WTC11 (cell line): ENCODE data around the gene HSD17B8. TPM values are rescaled to one million over a fixed set of nuclear protein-coding genes. Genes with fewer than 3 reads are reported as not detected.

Source experiments
- ATAC-seq: fragments of 200-7000 bp; cut with Tn5 transposase; 2 replicates; pipeline ENCODE4 v1.10.0; 2021; ENCODE audit warnings: mild to moderate bottlenecking, moderate library complexity
- CTCF ChIA-PET: fragments of 300-600 bp; sonication (Branson Sonifier 250); formaldehyde crosslinking; loops from one replicate; lab custom pipeline; 2021; ENCODE audit warnings: antibody characterized with exemption; lab: Charles Lee
- POLR2A ChIA-PET: fragments of 350-600 bp; sonication (Branson Sonifier 250); formaldehyde crosslinking; loops from one replicate; lab custom pipeline; 2021; ENCODE audit warnings: antibody characterized with exemption; lab: Charles Lee
- DNase-seq: peaks from one replicate; pipeline ENCODE4 v3.0.0; 2021; ENCODE audit warnings: low spot score
- H3K27ac Mint-ChIP-seq: 2 replicates; pipeline ENCODE4 v1.8.0; 2021; ENCODE audit warnings: mixed read lengths
- H3K27me3 Mint-ChIP-seq: 2 replicates; pipeline ENCODE4 v1.8.0; 2021; ENCODE audit warnings: low read depth, mild to moderate bottlenecking, moderate library complexity, mixed read lengths
- H3K36me3 Mint-ChIP-seq: 2 replicates; pipeline ENCODE4 v1.8.0; 2021; ENCODE audit warnings: mixed read lengths
- H3K4me1 Mint-ChIP-seq: 2 replicates; pipeline ENCODE4 v1.8.0; 2022; ENCODE audit warnings: mixed read lengths
- H3K4me3 Mint-ChIP-seq: 2 replicates; pipeline ENCODE4 v1.8.0; 2021; ENCODE audit warnings: mild to moderate bottlenecking, moderate library complexity, mixed read lengths
- H3K9me3 Mint-ChIP-seq: 2 replicates; pipeline ENCODE4 v1.8.0; 2021; ENCODE audit warnings: mixed read lengths
- AR ChIP-seq: fragments of 250-450 bp; sonication (Bioruptor Pico); IDR thresholded peaks from 2 replicates; pipeline ENCODE4 v1.9.0; 2021; ENCODE audit warnings: mild to moderate bottlenecking
- ATF1 ChIP-seq: sonication (generic); formaldehyde crosslinking; IDR thresholded peaks from 2 replicates; pipeline ENCODE4 v1.8.1; 2023; ENCODE audit warnings: mild to moderate bottlenecking, moderate library complexity, missing genetic modification reagents
- ATF3 ChIP-seq: sonication (generic); formaldehyde crosslinking; conservative IDR thresholded peaks from 2 replicates; pipeline ENCODE4 v1.8.1; 2022; ENCODE audit warnings: mild to moderate bottlenecking, missing genetic modification reagents
- CREM ChIP-seq: sonication (generic); formaldehyde crosslinking; IDR thresholded peaks from 2 replicates; pipeline ENCODE4 v1.8.1; 2022; ENCODE audit warnings: mild to moderate bottlenecking, missing genetic modification reagents, moderate library complexity
- E2F5 ChIP-seq: sonication (generic); formaldehyde crosslinking; IDR thresholded peaks from 2 replicates; pipeline ENCODE4 v1.8.1; 2022; ENCODE audit warnings: mild to moderate bottlenecking, moderate library complexity, missing genetic modification reagents
- EMX1 ChIP-seq: fragments of 250-450 bp; sonication (Bioruptor Pico); IDR thresholded peaks from 2 replicates; pipeline ENCODE4 v1.8.0; 2021; ENCODE audit warnings: mild to moderate bottlenecking
- ESRRA ChIP-seq: sonication (generic); formaldehyde crosslinking; IDR thresholded peaks from 2 replicates; pipeline ENCODE4 v1.8.1; 2022; ENCODE audit warnings: mild to moderate bottlenecking, missing genetic modification reagents, borderline replicate concordance
- FOXK1 ChIP-seq: sonication (generic); formaldehyde crosslinking; IDR thresholded peaks from 2 replicates; pipeline ENCODE4 v1.8.0; 2022; ENCODE audit warnings: mild to moderate bottlenecking, moderate library complexity, missing genetic modification reagents
- GRHL2 ChIP-seq: fragments of 250-450 bp; sonication (Bioruptor Pico); IDR thresholded peaks from 2 replicates; pipeline ENCODE4 v1.8.0; 2022; ENCODE audit warnings: mild to moderate bottlenecking, moderate library complexity; ENCODE audit not compliant: insufficient replicate concordance, severe bottlenecking
- HMGXB4 ChIP-seq: sonication (generic); formaldehyde crosslinking; IDR thresholded peaks from 2 replicates; pipeline ENCODE4 v1.8.1; 2023; ENCODE audit warnings: mild to moderate bottlenecking, moderate library complexity, missing genetic modification reagents
- IRF2 ChIP-seq: sonication (generic); formaldehyde crosslinking; IDR thresholded peaks from 2 replicates; pipeline ENCODE4 v1.8.0; 2022; ENCODE audit warnings: low read depth, missing genetic modification reagents, borderline replicate concordance
- MAX ChIP-seq: sonication (generic); formaldehyde crosslinking; IDR thresholded peaks from 2 replicates; pipeline ENCODE4 v1.8.0; 2022; ENCODE audit warnings: mild to moderate bottlenecking, missing genetic modification reagents
- NFYB ChIP-seq: sonication (generic); formaldehyde crosslinking; conservative IDR thresholded peaks from 2 replicates; pipeline ENCODE4 v1.8.0; 2022; ENCODE audit warnings: low read depth, missing genetic modification reagents
- NR1H2 ChIP-seq: sonication (generic); formaldehyde crosslinking; IDR thresholded peaks from 2 replicates; pipeline ENCODE4 v1.9.0; 2021; ENCODE audit warnings: mild to moderate bottlenecking, moderate library complexity, missing genetic modification reagents
- RELA ChIP-seq: sonication (generic); formaldehyde crosslinking; IDR thresholded peaks from 2 replicates; pipeline ENCODE4 v1.8.1; 2022; ENCODE audit warnings: missing genetic modification reagents, mild to moderate bottlenecking, borderline replicate concordance
- STAT6 ChIP-seq: sonication (generic); formaldehyde crosslinking; conservative IDR thresholded peaks from 2 replicates; pipeline ENCODE4 v1.8.1; 2023; ENCODE audit warnings: mild to moderate bottlenecking, low read depth, missing genetic modification reagents, moderate library complexity
- TEAD4 ChIP-seq: sonication (generic); formaldehyde crosslinking; IDR thresholded peaks from 2 replicates; pipeline ENCODE4 v1.8.0; 2022; ENCODE audit warnings: mild to moderate bottlenecking, missing genetic modification reagents
- ZMAT4 ChIP-seq: fragments of 250-450 bp; sonication (Bioruptor Pico); IDR thresholded peaks from 2 replicates; pipeline ENCODE4 v1.9.0; 2021; ENCODE audit warnings: mild to moderate bottlenecking
- ZNF423 ChIP-seq: fragments of 250-450 bp; sonication (Bioruptor Pico); IDR thresholded peaks from 2 replicates; pipeline ENCODE4 v2.1.2; 2022; ENCODE audit warnings: mild to moderate bottlenecking, moderate library complexity
- ZNF671 ChIP-seq: fragments of 250-450 bp; sonication (Bioruptor Pico); IDR thresholded peaks from 2 replicates; pipeline ENCODE4 v1.8.0; 2021; ENCODE audit warnings: mild to moderate bottlenecking
- ZSCAN18 ChIP-seq: fragments of 250-450 bp; sonication (Bioruptor Pico); IDR thresholded peaks from 2 replicates; pipeline ENCODE4 v2.1.2; 2022; ENCODE audit warnings: mild to moderate bottlenecking, moderate library complexity
- total RNA-seq: library from RNA; stranded (reverse); gene quantifications from 3 replicates; pipeline ENCODE4 v1.2.3, GENCODE V29; 2021

HSD17B8 gene
- total RNA-seq, 1 experiment from 2014 or later, result 8.1 TPM

- Mint-ChIP-seq H3K36me3 (no peaks in the 10 kb centered on the region), H3K27me3 (peaks cover 25% of the 10 kb centered on the region), H3K4me3 (no peak overlapping the region), H3K27ac (no peak overlapping the region), H3K9me3 (no peaks in the 10 kb centered on the region), H3K4me1 (peaks cover 22% of the 10 kb centered on the region)
- no peak for ATAC-seq
- no peak for DNase-seq
- ChIA-PET CTCF (interaction anchor here (0.7 to 7.1 kb wide), 9 partner anchors 9 to 211 kb away, joined by 3 to 55 read pairs (median 5); partner anchors contain the start of gene COL11A2), POLR2A (interaction anchor here (0.7 kb wide), 1 partner anchor 11 kb away, joined by 3 read pairs; no protein-coding TSS in a partner anchor)
- TF ChIP-seq NR1H2 (CRISPR knock-in tag) (no peak), CREM (CRISPR knock-in tag) (no peak), IRF2 (no peak), ZMAT4 (CRISPR knock-in tag) (no peak), ATF1 (CRISPR knock-in tag) (no peak), EMX1 (no peak), STAT6 (CRISPR knock-in tag) (no peak), GRHL2 (CRISPR knock-in tag) (no peak), NFYB (CRISPR knock-in tag) (no peak), AR (no peak), HMGXB4 (CRISPR knock-in tag) (no peak), ESRRA (CRISPR knock-in tag) (no peak), FOXK1 (CRISPR knock-in tag) (no peak), TEAD4 (CRISPR knock-in tag) (no peak), ZNF423 (CRISPR knock-in tag) (no peak), RELA (no peak), MAX (CRISPR knock-in tag) (no peak)
Observed at GRCh38 chr6:33164176-33164575, 40.3 kb upstream of the HSD17B8 start.

- DNase-seq (peak; percentile 34), ATAC-seq (no peak)
- no peaks in the 10 kb centered on the region for H3K36me3 Mint-ChIP-seq
- H3K4me3 Mint-ChIP-seq, result no peak overlapping the region
- CTCF ChIA-PET, result interaction anchor here (0.7 to 7.1 kb wide), 10 partner anchors 9 to 211 kb away, joined by 3 to 55 read pairs (median 4); partner anchors contain the start of gene COL11A2
- TF ChIP-seq RELA, result no peak
- TF ChIP-seq E2F5, result no peak
- TF ChIP-seq ZSCAN18 (CRISPR knock-in tag), result no peak
- no peak for TF ChIP-seq NR1H2 (CRISPR knock-in tag)
- no peak for TF ChIP-seq MAX (CRISPR knock-in tag)
- TF ChIP-seq ZNF423 (CRISPR knock-in tag), result no peak
- TF ChIP-seq ZNF671 (CRISPR knock-in tag), result no peak
- TF ChIP-seq ATF3 (CRISPR knock-in tag), result no peak
- TF ChIP-seq, all 79 proteins: peak for 0
- Mint-ChIP-seq H3K4me1 (peaks cover 22% of the 10 kb centered on the region), H3K9me3 (no peaks in the 10 kb centered on the region), H3K27me3 (peaks cover 25% of the 10 kb centered on the region), H3K27ac (no peak overlapping the region)
- POLR2A ChIA-PET, result no interaction called here
Observed at GRCh38 chr6:33164665-33165373, 39.6 kb upstream of the HSD17B8 start.
